Smooth muscle cell (in vitro differentiated cells): ENCODE measurements around the gene CTNNA1. TPM values are rescaled to one million over a fixed set of nuclear protein-coding genes. Genes with fewer than 3 reads are reported as not detected.
A peak's percentile ranks its signal among the peaks of the same experiment; 100 is the strongest.

ENCODE experiments used
- DNase-seq: peaks from one replicate; lab custom pipeline; 2025; ENCODE audit not compliant: unreplicated experiment; lab: John Stamatoyannopoulos, UW
- H2AFZ ChIP-seq: fragments of 200-600 bp; sonication (generic); 2 replicates; pipeline ENCODE4 v1.6.0; 2016; ENCODE audit warnings: antibody characterized with exemption, low read depth, mild to moderate bottlenecking
- H3F3A ChIP-seq: fragments of 200-600 bp; sonication (generic); 2 replicates; pipeline ENCODE4 v1.6.0; 2017; ENCODE audit warnings: antibody characterized with exemption, low read depth
- H3K27ac ChIP-seq: fragments of 200-600 bp; sonication (generic); 2 replicates; pipeline ENCODE4 v1.5.1; 2016; ENCODE audit warnings: low read depth, mild to moderate bottlenecking
- H3K27me3 ChIP-seq: fragments of 200-600 bp; sonication (generic); 2 replicates; pipeline ENCODE4 v1.6.1; 2016; ENCODE audit warnings: low read depth, mild to moderate bottlenecking
- H3K36me3 ChIP-seq: fragments of 200-600 bp; sonication (generic); 2 replicates; pipeline ENCODE4 v1.5.1; 2016; ENCODE audit warnings: low read depth
- H3K4me1 ChIP-seq: fragments of 200-600 bp; sonication (generic); 2 replicates; pipeline ENCODE4 v1.5.1; 2016; ENCODE audit warnings: low read depth
- H3K4me2 ChIP-seq: fragments of 200-600 bp; sonication (generic); 2 replicates; pipeline ENCODE4 v1.6.0; 2016; ENCODE audit warnings: mild to moderate bottlenecking
- H3K4me3 ChIP-seq: fragments of 200-600 bp; sonication (generic); 2 replicates; pipeline ENCODE4 v1.5.1; 2016; ENCODE audit warnings: mild to moderate bottlenecking
- H3K79me2 ChIP-seq: fragments of 200-600 bp; sonication (generic); 2 replicates; pipeline ENCODE4 v1.6.0; 2016; ENCODE audit warnings: low read depth, mild to moderate bottlenecking
- H3K9ac ChIP-seq: fragments of 200-600 bp; sonication (generic); 2 replicates; pipeline ENCODE4 v1.6.0; 2016; ENCODE audit warnings: low read depth
- H3K9me3 ChIP-seq: fragments of 200-600 bp; sonication (generic); replicated peaks from 2 replicates; pipeline ENCODE4 v1.5.1; 2016; ENCODE audit warnings: low read depth
- H4K20me1 ChIP-seq: fragments of 200-600 bp; sonication (generic); 2 replicates; pipeline ENCODE4 v1.6.0; 2016; ENCODE audit warnings: low read depth
- WGBS: methylation state at CpG from one replicate; pipeline ENCODE4 v1.1.7; 2016; ENCODE audit warnings: low lambda C conversion rate; 5-methylcytosine and 5-hydroxymethylcytosine counted together
- polyA plus RNA-seq: library from polyadenylated mRNA; unstranded; fragments of >200 nt; fragmentation: Nextera tagmentation; extraction: Ambion mirVana; gene quantifications from 2 replicates; pipeline ENCODE4 v1.2.1, GENCODE V29; 2016
- total RNA-seq: library from RNA; depleted of rRNA; stranded (reverse); fragments of >200 nt; gene quantifications from 2 replicates; pipeline ENCODE4 v1.2.3, GENCODE V29; 2014
- TF ChIP-seq, protein P1 (sequence below): fragments of 200-600 bp; sonication (generic); IDR thresholded peaks from 2 replicates; pipeline ENCODE4 v1.5.1; 2017; ENCODE audit warnings: borderline replicate concordance, mild to moderate bottlenecking, antibody characterized with exemption; ENCODE audit not compliant: insufficient read depth, poor library complexity, severe bottlenecking

Gene CTNNA1
- total and polyA plus RNA-seq, 2 experiments from 2014 or later: 149 to 251 TPM

DNA sequence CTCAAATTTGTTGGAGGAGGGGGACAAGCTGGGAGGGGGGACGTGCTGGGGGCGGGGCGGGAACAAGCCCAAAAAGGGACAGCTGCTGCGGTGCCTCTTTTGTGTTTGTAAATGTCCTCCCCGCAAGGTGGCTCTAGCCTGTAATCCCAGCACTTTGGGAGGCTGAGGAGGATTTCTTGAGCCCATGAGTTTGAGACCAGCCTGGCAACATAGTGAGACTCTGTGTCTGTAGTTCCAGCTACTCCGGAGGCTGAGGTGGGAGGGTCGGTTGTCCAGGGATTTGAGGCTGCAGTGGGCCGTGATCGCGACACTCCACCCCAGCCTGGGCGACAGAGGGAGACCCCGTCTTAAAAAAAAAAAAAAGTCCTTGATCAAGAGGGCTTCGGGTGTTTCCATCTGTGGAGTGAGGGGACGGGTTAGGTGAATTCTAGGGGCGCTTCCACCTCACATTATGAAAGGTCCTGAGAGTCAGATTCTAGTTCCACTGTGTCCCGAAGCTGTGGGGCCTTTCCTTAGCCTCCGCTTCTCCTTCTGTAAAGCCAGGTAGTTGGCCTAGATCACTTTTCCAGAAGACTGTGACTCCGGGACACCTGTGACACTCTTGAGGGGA is 779 bp upstream of the CTNNA1 start:
- peak overlapping the region; percentile 83 for H2AFZ ChIP-seq
- H3F3A ChIP-seq: no peaks in the 10 kb centered on the region
- TF ChIP-seq, protein P1, sequence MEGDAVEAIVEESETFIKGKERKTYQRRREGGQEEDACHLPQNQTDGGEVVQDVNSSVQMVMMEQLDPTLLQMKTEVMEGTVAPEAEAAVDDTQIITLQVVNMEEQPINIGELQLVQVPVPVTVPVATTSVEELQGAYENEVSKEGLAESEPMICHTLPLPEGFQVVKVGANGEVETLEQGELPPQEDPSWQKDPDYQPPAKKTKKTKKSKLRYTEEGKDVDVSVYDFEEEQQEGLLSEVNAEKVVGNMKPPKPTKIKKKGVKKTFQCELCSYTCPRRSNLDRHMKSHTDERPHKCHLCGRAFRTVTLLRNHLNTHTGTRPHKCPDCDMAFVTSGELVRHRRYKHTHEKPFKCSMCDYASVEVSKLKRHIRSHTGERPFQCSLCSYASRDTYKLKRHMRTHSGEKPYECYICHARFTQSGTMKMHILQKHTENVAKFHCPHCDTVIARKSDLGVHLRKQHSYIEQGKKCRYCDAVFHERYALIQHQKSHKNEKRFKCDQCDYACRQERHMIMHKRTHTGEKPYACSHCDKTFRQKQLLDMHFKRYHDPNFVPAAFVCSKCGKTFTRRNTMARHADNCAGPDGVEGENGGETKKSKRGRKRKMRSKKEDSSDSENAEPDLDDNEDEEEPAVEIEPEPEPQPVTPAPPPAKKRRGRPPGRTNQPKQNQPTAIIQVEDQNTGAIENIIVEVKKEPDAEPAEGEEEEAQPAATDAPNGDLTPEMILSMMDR: no peak
- H3K4me3 ChIP-seq: peak overlapping the region; percentile 95
- H3K36me3 ChIP-seq: no peaks in the 10 kb centered on the region
- DNase-seq: no peak
- peaks cover 7% of the 10 kb centered on the region for H3K4me1 ChIP-seq
- H3K9me3 ChIP-seq: no peaks in the 10 kb centered on the region
- H3K9ac ChIP-seq: peak overlapping the region; percentile 97
- H3K27me3 ChIP-seq: no peaks in the 10 kb centered on the region
- WGBS: 8% methylated on average over 18 of the region's 18 CpGs
- H3K79me2 ChIP-seq: peaks cover 41% of the 10 kb centered on the region
- H3K27ac ChIP-seq: peak overlapping the region; percentile 97
- H3K4me2 ChIP-seq: peak overlapping the region; percentile 98
- H4K20me1 ChIP-seq: peaks cover 33% of the 10 kb centered on the region

DNA sequence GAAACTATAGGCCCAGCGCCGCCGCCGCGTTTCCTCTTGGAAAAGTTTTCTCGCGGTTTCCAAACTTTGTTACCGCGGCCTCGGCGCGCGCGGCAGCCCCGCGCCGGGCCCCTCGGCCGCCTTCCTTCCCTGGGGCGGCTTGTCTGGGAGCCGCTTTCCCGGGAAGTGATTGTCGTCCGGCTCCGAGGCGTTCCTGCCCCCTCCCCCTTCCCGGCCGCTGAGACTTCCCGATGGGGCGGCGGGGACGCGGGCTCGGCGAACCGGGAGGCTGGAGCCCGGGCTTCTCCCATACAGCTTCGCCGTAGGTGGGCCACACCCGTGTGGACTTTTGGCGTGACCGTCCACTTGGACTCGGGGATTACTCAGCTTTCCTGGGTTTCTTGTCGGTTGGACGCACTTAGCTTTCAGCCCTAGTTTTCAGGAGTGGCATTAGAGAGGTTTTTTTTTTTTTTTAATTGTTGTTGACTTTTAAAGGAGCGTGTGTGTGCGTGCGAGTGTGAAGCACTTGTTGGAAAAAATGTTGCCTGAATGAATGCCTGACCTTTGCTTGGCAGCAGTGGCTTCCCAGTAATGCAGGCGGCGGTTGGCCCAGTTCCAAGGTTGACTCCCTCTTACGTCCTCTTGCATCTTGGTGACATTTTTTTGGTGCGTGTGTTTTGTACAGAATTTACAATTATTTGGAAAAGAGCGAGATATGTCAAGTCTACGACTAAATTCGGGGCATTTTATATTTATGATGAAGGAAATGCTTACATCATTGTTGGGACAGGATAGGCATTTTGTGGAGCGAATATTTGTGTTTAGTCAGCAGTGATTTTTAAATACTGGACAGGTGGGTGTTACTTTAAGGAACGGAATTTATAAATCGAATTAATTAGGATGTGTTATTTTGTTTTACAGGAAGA is 821 bp downstream of the CTNNA1 start:
- Histone ChIP-seq H4K20me1 (peaks cover 49% of the 10 kb centered on the region), H3K4me1 (peaks cover 7% of the 10 kb centered on the region), H3K79me2 (peaks cover 57% of the 10 kb centered on the region), H3K4me3 (peak overlapping the region; percentile 95), H3K9me3 (no peaks in the 10 kb centered on the region), H3F3A (no peaks in the 10 kb centered on the region), H3K4me2 (peak overlapping the region; percentile 98), H3K27me3 (no peaks in the 10 kb centered on the region), H3K9ac (peak overlapping the region; percentile 97), H3K27ac (peak overlapping the region; percentile 97), H3K36me3 (peaks cover 10% of the 10 kb centered on the region), H2AFZ (no peak overlapping the region)
- under 1% methylated on average over 52 of the region's 58 CpGs for WGBS
- peak; percentile 54 for DNase-seq
- TF ChIP-seq, protein P1: no peak

DNA sequence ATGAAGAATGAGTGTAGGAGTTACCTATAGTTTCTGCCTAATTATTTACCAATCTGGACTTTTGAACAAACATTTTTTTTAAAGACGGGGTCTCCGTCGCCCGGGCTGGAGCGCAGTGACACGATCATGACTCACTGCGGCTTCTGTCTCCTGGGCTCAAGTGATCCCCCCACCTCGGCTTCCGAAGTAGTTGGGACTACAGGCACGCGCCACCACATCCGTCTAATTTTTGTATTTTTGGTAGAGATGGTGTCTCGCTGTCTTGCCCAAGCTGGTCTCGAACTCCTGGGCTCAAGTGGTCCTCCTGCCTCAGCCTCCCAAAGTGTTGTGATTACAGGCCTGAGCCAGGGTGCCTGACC is 1.5 kb downstream of the CTNNA1 start:
- Histone ChIP-seq H3K27me3 (no peaks in the 10 kb centered on the region), H3K9ac (peak overlapping the region; percentile 97), H3K4me3 (peak overlapping the region; percentile 95), H3K36me3 (peaks cover 16% of the 10 kb centered on the region), H4K20me1 (peaks cover 55% of the 10 kb centered on the region), H3K79me2 (peaks cover 63% of the 10 kb centered on the region), H3F3A (no peaks in the 10 kb centered on the region), H3K27ac (peak overlapping the region; percentile 97), H3K9me3 (no peaks in the 10 kb centered on the region), H3K4me1 (peaks cover 7% of the 10 kb centered on the region), H2AFZ (no peak overlapping the region), H3K4me2 (peak overlapping the region; percentile 98)
- 31% methylated on average over 14 of the region's 14 CpGs for WGBS
- TF ChIP-seq, protein P1: no peak
- no peak for DNase-seq
